Stimulated activated CD4-positive, alpha-beta T cell treated with anti-CD3 and anti-CD28 coated beads, Interleukin-4, amount 100 ng/mL, for 24 hours (primary cell): ENCODE measurements around the gene PCNA.
"Not testable (repeated sequence)": the region's sequence is repeated elsewhere in the genome, so short reads cannot be mapped to it uniquely, and the experiment has no call there.

ENCODE experiments used
- DNase-seq: peaks from one replicate; pipeline ENCODE4 v3.0.0-alpha.2; 2020

The PCNA gene

DNA sequence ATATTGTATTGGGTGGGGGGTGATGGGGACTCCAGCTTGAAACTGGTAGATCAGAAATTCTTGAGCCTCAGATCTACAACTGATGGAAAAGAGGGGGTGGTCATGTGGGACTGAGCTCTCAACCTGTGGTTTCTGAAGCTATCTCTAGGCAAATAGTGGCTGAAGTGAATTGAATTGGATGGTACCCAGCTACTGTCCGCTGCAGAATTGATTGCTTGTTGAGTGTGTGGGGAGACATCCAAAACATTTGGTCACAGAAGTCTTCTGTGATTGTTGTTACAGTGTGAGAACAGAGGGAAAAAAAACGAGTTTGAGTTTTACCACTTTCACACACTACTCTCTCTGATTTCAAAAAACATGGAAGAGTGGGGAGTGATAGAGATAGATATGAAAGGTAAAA is 21.9 kb upstream of the PCNA start:
- no peak for DNase-seq

DNA sequence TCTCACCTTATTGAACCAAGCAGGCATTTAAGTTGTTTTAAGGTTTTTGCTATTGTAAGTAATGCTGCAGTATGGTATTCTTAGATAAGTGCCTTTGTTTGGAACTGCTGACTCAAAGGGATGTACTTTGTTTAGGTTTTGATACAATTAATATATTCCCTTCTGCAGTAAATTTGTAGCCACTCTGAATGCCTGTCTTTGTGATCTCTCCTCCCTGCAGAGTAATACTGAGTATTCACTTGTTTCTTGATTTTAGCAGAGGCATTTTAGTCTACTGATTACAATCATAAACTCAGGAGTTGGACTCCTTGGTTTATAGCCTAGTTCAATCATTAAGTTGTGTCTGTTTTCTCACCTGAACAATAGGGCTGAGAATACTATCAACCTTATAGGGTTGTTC is 20.4 kb upstream of the PCNA start:
- DNase-seq, result no peak

DNA sequence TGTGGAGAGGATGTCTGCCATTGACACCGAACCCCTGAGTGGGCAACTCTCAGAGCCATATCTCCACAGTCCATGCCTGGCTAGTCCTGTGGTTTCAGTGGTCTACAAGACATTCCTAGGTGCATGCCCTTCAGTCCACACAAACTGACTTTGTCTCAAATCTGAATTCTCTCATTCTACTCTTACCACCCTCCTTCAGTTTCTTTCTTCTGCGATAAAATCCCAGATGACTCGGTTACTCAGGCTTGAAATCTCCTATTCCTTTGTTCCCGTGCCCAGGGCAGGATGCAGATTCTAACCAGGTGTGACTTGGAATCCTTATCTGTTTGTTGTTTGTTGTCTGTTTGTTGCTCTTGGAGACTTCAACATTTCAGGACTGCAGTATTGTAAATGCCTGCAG is 16.3 kb upstream of the PCNA start:
- no peak for DNase-seq

DNA sequence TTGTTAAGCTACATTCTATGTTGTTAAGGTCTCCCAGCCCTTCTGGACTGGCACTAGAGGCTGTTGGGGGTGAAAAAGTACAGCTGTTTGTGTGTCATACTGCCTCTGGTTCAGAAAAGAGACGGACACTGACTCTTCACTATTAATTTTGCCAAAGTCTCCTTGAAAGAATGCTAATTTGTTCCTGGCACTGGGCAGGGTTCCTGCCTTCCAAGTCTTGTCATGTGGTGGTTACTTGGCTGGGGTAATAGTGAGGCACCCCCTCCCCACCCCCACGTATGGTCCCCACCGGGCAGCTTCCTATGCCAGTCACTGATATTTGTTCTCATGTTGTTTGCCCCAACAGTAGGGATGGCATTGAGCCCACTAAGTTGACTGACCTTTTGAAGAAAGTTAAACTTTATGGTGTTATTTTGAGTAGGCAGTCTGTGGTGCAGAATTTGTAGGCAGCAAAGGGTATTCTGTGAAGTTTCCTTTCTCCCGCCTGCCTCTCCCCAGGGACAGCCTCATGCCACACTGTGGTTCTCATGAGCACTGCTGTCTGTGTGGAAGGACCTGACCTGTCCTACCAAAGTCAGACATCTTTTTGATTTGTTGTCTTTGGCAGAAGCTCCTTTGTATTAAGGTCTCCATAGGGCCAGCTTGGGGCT is 15.7 kb upstream of the PCNA start:
- no peak for DNase-seq

DNA sequence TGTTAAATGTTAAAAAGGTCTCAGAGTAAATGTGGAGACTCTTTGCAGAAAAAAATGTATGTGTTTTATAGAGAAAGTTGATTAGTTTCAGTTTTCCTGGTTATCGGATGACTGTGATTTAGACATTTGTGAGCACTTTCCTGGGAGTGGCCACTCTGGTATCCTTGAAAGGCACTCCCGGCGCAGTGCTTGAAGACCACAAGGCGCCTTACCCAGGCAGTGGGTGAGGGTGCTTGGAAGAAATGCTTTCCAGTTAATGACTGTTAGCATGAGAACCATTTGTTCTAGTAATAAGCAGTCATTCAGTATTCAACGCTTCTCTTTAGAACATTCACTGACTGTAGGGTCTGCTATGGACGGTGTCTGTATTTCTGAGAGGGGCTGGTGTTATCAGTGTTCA is 14.2 kb upstream of the PCNA start:
- no peak for DNase-seq

DNA sequence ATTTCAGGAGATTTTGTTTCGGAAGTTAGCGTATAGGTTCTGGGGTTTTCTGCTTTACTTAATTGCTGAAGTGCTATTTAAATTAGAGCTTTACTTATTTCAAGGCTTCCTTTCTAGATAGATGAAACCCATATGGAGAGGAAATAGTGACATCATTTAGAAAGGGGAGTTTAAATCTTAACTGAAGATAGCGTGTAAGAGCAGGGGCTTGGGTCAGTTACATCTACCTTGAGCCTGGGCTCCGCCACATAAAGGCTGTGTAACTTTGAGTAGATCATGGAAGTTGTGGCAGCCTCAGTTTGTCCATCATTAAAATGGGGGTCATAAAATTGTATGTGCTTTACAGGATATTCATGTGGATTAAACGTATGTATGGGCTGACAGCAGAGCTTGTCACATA is 11.7 kb upstream of the PCNA start:
- DNase-seq, result no peak

DNA sequence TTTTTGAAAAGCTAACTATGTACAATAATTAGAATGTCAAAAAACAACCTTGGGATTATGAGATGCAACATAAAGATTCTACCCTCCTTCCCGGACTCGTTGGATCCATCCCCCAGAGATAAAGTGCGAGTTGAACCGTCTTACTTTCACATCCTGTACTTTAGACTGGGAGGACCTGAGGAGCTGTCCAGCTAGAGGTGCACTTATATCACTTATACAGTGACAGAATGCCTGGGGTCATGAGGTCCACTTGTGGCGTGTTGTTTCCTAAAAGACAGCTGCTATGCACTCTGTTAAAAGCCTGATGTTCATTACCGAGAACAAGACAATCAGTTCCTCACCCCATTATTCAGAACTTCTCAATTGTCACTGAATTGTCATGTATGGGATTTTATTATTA is 9.1 kb upstream of the PCNA start:
- no peak for DNase-seq

DNA sequence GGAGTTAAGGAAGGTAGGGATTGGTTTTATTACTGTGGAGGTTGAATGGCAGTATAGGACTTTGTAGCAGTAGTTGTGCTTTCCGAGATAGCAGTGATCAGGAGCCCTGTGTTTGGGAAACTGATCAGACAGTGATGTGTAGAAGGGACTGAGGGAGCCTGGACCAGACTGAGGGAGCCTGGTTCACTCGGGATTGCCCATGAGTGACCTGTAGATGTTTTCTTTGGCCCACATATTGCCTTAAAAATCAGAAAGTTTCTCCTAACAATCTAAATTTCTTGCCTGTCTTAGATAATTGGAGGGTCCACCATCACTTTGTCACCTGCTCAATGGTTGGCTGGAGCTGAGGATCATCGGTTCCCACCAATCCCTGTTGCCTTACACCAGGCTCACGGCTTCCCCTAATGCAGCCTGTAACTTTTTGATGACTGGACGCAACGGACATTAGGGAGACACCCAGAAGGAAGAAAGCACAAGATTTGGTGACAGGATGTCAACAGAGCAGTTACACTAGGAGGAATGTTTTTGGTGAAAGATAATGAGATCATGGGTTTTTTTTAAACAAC is 8.2 kb upstream of the PCNA start:
- DNase-seq, result no peak

DNA sequence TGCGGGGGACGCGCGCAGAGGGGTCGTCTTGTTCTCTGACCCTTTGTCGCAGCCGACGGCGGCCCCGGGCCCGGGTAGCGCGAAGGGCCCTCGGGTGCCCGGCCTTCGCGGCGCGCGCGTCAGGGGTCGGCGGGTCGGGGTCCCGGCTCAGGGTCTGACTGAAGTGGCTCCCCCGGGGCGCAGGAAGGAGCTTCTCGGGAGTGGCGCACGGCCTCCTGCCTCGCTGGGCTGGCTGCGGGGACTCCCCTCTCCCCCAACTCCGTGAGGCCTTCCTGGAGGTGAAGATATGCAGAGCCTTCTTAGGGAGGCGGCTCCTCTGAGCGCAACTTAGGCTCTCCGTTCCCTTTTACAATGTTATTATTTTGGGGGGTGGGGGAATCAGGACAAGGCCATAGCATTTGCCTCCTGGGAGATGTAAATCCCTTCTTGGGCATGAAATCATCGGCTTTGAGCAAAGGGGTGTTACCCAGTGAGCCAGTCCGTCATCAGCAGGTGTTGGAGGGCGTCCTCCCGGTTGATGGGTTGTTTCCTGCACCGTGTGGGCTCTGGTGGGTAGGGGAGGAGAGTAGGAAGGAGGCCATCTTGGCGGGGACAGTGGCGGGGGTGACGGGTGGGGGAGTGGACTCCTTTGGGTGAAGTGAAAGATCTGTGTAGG is 7.6 kb upstream of the PCNA start:
- DNase-seq, result peak; percentile 68

DNA sequence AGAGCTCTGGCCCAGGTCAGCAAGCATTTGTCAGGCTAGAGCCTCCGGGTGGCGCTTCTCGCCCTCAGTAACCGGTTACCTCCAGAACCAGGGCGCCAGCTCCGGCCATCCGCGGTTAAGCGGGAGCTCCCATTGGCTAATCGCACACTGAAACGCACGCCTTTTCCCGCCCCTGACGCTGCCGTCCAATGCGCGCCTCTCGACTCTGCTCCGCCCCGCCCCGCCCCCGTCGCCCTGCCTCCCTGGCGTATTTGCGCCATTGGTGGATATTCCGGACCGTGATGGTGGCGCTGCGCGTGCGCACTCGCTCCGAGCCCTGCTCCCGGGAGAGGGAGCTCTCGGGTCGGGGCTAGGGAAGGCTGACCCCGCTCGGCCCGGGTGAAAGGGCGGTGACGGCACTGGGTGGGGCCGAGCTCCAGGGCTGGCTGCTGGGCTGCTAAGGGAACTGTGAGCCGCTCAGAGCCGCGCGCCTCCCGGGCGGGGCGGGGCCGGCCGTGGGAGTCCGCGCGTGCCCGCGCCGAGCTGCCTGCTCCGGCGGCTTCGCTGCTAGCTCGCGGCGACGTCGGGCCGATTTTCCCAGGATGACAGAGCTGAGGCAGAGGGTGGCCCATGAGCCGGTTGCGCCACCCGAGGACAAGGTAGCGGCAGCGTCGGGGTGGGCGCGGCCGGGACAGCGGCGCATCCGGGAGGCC is 6.9 kb upstream of the PCNA start, which contains the start of gene CDS2:
Gene CDS2, plus strand, starts transcription at position 497 of the 692 bp plus-strand sequence. Its CDS starts 85 bp downstream, at position 582.
- DNase-seq, result peak; percentile 100

DNA sequence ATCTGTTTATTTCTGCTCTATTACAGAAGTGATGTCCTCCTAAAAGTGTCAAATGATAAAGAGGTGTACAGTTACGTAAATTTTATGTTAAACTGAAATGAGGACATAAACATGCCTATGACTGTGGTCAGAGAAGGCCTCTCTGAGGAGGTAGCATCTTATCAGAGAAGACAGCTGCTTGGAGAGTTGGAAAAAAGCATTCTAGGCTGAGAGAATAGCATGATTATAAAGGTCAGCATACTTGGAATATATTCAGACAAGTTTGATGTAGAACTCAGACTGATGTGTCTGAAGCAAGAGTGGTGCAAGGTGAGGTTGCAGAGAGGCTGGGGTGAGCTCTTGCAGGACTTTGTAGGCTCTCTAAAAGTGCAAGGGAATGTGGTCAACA is 3.1 kb upstream of the PCNA start:
- DNase-seq, result no peak

DNA sequence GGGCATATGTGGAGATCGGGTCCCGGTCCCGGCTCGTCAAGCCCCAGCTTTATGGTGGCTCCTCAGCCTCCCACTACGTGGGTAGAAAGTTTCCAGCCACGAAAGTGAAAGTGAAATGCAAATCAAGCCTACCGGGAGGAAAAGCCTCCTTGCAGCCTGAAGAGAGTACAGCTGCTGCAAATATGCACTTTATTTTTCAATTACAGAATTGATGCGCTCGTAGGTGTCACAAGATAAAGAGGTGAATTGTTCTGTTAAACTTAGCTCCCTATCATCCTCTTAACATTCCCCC is 373 bp upstream of the PCNA start:
- DNase-seq, result no peak

DNA sequence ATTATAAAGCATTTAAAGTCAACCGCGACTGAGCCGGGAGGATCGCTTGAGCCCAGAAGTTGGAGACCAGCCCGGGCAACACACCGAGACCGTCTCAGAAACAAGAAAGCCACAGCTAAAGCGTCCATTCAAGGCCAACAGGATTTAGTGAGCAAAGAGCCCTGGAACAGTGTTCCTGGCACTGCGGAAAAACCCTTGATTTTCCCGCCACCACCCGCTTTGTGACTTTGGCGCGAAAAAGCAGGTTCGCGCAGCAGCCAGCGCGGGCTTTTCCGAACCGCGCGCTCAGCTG is 669 bp downstream of the PCNA start:
- no peak for DNase-seq

DNA sequence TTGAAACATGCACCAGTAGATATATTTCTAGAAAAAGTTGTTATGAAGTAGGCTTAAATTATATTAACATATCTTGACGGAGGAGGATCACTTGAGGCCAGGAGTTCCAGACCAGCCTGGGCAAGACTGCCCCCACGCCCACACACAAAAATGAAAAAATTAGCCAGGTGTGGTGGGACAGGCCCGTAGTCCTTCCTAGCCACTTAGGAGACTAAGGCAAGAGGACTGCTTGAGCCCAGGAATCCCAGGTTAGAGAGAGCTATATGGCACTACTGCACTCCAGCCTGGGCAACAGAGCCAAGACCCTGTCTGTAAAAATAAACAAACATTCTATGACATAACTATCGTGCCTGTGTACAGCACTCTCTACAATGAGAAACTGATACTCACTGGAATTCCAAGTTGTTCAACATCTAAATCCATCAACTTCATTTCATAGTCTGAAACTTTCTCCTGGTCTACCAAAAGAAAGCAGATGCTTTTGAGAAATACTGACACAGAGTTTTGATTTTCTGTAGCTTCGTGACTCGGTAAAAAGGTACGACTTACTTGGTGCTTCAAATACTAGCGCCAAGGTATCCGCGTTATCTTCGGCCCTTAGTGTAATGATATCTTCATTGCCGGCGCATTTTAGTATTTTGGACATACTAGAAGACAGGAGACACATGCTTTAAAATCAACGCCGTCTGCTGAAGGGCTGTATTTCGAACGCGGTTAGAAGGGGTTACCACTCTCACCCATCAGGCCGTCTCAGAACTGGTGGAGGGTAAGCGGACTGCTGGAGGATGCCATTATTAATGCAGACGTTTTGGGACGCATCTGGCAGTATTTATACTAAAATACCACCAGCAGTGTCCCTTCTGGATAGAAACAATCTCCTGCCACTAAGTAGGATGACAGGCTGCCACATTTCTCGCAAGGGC is 1.3 kb downstream of the PCNA start:
- DNase-seq, result peak; percentile 11

DNA sequence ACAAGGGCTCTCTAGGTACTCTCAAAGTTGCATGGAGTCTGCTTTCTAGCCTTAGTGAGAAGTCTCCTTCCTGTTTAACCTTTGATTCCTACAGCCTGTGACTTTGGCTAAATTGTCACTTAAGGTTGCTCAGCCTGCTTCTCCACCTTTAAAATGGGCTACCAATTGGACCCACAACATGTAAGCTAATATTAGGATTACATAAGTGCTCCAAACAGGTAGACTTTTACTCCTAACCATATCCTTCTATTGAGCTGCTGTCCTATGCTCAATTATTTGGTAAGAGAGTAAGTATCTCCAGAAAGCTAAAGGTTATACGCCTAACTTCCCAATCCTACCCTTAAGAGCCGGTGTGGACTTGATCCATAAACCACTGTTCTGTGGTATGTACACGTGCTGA is 2.9 kb downstream of the PCNA start:
- no peak for DNase-seq

DNA sequence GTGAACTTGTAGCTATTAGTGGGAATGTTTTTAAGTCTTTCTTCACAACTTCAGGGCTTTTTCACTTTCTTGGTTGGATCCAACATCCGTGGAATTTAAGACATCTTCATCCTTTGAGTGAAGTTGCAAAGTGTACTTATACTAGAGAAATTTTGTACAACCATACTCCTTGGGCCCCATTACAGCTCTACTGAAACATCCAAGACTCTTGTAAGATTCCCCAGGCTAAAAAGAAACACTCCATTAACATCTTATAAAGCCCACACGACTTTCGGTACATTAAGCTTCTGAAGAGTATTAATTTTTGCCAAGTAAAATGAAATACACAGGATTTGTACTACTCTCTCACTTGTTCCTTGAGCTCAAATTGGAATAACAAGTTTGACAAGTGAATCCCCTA is 5.4 kb downstream of the PCNA start:
- DNase-seq, result no peak

DNA sequence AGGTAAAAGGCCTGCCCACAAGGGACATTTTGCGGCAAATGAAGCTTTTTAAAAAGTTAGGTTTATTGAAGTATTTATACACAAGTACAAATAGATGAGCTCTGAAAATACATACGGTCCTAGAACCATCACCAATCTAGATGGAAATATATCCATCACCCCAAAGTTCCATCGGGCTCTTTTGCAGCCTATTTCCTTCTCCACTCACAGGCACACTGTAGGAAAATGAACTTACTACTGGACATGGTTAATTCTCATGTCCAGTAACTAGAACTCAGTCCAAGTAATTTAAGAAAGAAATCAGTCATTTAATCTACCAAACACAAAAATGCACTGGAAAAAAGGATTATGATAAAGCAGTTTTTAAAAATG is 6.2 kb downstream of the PCNA start:
- no peak for DNase-seq

DNA sequence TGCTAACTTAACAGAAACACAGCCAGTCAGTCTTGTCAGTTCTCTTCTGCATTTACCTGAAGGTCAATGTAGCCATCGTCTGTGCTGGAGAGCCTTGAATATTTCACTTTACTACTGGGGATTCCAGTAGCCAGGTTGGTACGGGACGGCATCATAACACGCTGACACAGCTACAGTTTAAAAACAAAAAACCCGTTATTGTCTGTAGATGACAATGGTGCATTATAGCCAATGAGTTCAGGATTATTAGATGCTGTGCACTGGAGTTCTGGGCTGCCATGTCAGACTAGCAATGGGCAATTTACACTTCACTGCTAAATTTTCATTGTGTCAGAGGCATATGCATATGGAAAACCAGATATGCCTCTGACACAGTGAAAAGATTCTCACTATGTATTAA is 10.5 kb downstream of the PCNA start:
- no peak for DNase-seq

DNA sequence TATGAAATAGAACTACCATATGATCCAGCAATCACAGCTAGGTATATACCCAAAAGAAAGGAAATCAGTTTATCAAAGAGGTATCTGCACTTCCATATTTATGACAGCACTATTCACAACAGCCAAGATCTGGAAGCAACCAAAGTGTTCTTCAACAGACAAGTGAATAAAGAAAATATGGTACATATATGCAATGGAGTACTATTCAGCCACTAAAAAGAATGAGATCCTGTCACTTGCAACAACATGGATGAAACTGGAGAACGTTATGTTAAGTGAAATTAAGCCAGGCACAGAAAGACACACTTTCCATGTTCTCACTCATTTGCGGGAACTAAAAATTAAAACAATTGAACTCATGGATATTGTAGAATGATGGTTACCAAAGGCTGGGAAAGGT is 15.3 kb downstream of the PCNA start:
- DNase-seq, result no peak

DNA sequence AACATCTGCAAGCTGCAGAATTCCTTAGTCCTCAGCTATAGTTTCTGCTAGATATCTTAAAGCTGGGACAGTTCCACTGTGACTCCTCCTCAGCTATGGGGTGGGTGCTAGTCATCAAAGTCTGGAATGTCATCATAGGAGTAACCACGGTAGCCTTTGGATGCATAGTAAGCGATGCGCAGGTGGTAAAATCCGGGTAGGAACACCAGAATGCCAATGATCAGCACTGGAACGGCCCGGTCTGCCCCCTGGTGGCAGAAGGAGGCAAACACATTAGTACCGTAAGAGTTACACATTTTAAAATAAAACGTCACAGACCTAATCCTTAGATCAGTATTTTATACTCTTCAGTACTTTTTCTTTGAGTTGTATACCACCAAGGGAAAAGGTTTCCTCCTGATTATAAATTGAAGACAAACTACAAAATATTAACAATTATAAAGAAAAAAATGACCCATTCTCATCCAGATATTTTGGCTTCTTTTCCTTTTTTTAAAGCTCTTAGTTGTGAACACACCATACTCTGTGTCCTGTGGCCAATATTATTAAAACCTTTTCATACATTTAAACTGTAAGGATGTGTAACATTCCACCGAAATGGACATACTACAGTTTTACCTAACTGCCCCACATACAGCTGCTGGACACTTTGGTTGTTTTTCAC is 18.9 kb downstream of the PCNA start:
- DNase-seq, result peak; percentile 80

DNA sequence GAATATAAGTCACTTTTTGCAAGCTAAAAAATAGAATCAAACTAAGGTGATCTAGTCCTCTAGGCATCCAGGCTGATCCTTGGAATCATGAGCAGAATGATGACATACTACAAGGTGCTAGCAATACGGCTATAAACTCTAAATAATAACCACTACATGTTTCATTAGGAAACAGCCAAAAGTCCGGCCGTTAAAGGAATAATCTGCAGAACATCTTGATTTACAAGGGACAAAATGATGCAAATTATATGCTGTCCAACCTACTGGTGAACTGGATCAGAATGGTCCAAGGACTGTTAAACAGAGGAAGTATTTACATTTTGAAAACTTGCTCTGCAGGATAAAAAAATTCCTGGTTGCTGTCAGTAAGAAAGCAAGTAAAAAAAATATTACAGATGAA is 19.8 kb downstream of the PCNA start:
- not testable (repeated sequence) for DNase-seq

DNA sequence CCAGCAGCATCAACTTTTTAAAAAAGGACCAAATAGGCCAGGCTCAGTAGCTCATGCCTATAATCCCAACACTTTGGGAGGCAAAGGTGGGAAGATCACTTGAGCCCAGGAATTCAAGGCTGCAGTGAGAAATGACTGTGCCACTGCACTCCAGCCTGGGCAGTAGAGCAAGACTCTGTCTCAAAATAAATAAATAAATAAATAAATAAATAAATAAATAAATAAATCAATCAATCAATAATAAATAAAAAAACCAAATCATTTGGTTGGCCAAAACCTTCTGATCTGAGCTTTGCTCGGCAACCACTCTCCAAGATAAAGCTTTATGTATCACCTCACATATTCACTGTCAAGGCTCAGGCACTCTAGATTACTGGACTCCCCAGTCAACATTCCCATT is 20.7 kb downstream of the PCNA start:
- not testable (repeated sequence) for DNase-seq

DNA sequence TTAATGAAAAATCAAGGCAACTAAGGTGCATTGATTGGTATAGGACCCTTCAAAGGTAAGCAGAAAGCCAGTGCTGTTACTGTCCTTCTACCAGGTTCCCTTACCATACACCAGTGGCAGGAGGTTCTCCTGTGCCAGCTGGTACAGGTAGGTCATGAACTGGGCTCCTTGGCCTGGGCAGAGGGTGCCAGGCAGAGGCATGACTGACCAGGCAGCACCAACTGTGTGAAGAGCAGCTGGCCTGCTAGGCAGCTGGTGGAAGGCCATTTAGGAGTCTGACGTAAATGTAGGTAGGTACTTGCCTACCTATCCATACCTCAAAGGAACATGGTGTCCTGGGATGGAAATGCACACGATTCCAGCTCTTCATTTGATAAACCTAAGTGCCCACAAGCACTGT is 23.3 kb downstream of the PCNA start:
- no peak for DNase-seq
